NCI-H2171 (cell line): ENCODE measurements around the gene FHIT.

Experiments used
- DNase-seq: peaks from one replicate; lab custom pipeline; 2025; lab: John Stamatoyannopoulos, UW

The FHIT gene

GRCh38 chr3:60325610-60326170 is 925.6 kb downstream of the FHIT start:
- no peak for DNase-seq

- DNase-seq = no peak
Measured at GRCh38 chr3:60323651-60324050, 927.6 kb downstream of the FHIT start.

GRCh38 chr3:60323180-60323579 is 928.1 kb downstream of the FHIT start:
- no peak for DNase-seq

- no peak for DNase-seq
Measured at GRCh38 chr3:60322298-60322856, 928.9 kb downstream of the FHIT start.

- DNase-seq = no peak
Measured at GRCh38 chr3:60319179-60319858, 931.9 kb downstream of the FHIT start.

GRCh38 chr3:60316121-60316797 is 935.0 kb downstream of the FHIT start:
- DNase-seq = no peak

GRCh38 chr3:60313951-60314461 is 937.2 kb downstream of the FHIT start:
- DNase-seq = no peak

- no peak for DNase-seq
Measured at GRCh38 chr3:60313231-60313798, 937.9 kb downstream of the FHIT start.

- no peak for DNase-seq
Measured at GRCh38 chr3:60309539-60310268, 941.5 kb downstream of the FHIT start.

GRCh38 chr3:60308808-60309207 is 942.4 kb downstream of the FHIT start:
- no peak for DNase-seq

- no peak for DNase-seq
Measured at GRCh38 chr3:60307562-60308199, 943.6 kb downstream of the FHIT start.

- DNase-seq = no peak
Measured at GRCh38 chr3:60304112-60304511, 947.1 kb downstream of the FHIT start.

GRCh38 chr3:60303160-60303559 is 948.1 kb downstream of the FHIT start:
- DNase-seq = no peak

GRCh38 chr3:60301142-60301541 is 950.1 kb downstream of the FHIT start:
- no peak for DNase-seq

- no peak for DNase-seq
Measured at GRCh38 chr3:60298141-60298540, 953.1 kb downstream of the FHIT start.

GRCh38 chr3:60294181-60294580 is 957.1 kb downstream of the FHIT start:
- DNase-seq = peak; percentile 7

- DNase-seq = no peak
Measured at GRCh38 chr3:60291115-60291514, 960.1 kb downstream of the FHIT start.

- DNase-seq = no peak
Measured at GRCh38 chr3:60290122-60290492, 961.1 kb downstream of the FHIT start.

GRCh38 chr3:60289341-60290121 is 961.7 kb downstream of the FHIT start:
- DNase-seq = no peak

- peak; percentile 68 for DNase-seq
Measured at GRCh38 chr3:60282866-60283265, 968.4 kb downstream of the FHIT start.

GRCh38 chr3:60281970-60282369 is 969.3 kb downstream of the FHIT start:
- no peak for DNase-seq
